ENCODE measurements around the gene ANO7.

DNA sequence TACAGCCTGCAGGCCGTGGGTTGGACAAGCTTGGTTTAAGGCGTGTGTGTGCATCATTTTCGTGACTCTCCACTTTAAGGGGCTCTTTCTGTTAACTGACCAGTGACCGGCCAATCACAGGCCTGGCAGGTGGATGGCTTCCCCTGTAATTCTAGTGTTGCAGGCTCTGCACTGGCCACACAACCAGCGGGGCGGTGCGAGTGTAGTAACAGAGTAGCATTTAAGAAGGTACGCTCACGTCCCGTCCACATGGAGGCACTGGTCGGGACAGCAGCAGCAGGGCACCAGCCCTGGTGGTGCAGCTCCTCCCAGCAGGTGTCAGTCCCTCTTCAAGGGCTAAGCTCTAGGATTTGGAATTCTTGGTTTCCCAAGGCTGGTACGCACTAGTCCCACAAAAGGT is 8.0 kb upstream of the ANO7 start:
- TF ChIP-seq, protein P1, sequence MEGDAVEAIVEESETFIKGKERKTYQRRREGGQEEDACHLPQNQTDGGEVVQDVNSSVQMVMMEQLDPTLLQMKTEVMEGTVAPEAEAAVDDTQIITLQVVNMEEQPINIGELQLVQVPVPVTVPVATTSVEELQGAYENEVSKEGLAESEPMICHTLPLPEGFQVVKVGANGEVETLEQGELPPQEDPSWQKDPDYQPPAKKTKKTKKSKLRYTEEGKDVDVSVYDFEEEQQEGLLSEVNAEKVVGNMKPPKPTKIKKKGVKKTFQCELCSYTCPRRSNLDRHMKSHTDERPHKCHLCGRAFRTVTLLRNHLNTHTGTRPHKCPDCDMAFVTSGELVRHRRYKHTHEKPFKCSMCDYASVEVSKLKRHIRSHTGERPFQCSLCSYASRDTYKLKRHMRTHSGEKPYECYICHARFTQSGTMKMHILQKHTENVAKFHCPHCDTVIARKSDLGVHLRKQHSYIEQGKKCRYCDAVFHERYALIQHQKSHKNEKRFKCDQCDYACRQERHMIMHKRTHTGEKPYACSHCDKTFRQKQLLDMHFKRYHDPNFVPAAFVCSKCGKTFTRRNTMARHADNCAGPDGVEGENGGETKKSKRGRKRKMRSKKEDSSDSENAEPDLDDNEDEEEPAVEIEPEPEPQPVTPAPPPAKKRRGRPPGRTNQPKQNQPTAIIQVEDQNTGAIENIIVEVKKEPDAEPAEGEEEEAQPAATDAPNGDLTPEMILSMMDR (IDR thresholded peaks at IDR 0.05; ENCODE audit: low read depth, low read length), result no peak
- TF ChIP-seq EZH2phosphoT487 (IDR thresholded peaks at IDR 0.05; ENCODE audit: low read depth), result no peak

Data from OCI-LY3 (cell line).